ENCODE results near the gene CACNA1A.

DNA sequence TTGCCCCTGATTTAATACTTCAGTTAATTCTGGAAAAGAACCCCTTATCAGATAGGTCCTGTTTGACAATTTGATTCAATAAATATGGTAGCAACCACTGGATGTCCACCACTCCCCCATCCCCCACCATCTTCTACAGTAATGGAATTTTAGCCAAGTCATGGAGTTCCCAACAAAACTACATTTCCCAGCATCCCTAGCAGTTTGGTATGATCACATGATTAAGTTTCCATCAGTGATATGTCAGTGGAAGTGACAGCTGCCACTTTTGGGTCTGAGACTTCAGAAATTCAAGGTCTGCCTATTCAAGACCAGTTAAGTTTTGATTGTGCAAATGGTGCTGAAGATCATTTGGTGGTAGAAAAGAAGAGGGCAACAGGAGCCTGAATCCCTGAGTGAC lies 85.5 kb downstream of the CACNA1A start:
- TF ChIP-seq CTCF (IDR thresholded peaks at IDR 0.05; ENCODE audit: poor library complexity) (no peak), EZH2 (IDR thresholded peaks at IDR 0.05; ENCODE audit: borderline replicate concordance) (no peak)
